ENCODE results near the gene EMC10.

Gene EMC10

GRCh38 chr19:50475101-50475568 is 1.2 kb upstream of the EMC10 start:
- Histone ChIP-seq H3K4me1 (ENCODE audit: insufficient read depth, insufficient read length) (no peaks in the 10 kb centered on the region), H3K9ac (ENCODE audit: insufficient read length, low read depth) (no peak overlapping the region), H3K27me3 (ENCODE audit: insufficient read depth, insufficient read length) (no peaks in the 10 kb centered on the region), H3K36me3 (ENCODE audit: insufficient read depth, insufficient read length, low read length) (no peaks in the 10 kb centered on the region), H3K4me3 (ENCODE audit: insufficient read length, low read depth) (no peak overlapping the region), H3K9me3 (ENCODE audit: insufficient read depth, low read length) (peaks cover 14% of the 10 kb centered on the region; the same call in 1 of the 2 replicates)
- DNase-seq (ENCODE audit: low read depth, low spot score), result no peak
- no peak for TF ChIP-seq YY1 (IDR thresholded peaks at IDR 0.05; ENCODE audit: insufficient read depth, insufficient read length)
- no peak for TF ChIP-seq SUZ12 (IDR thresholded peaks at IDR 0.05; ENCODE audit: extremely low read depth, insufficient read depth, insufficient read length)
- TF ChIP-seq ZNF274 (IDR thresholded peaks at IDR 0.05; ENCODE audit: low read depth, low read length), result no peak

- Histone ChIP-seq H3K4me1 (ENCODE audit: insufficient read depth, insufficient read length) (no peaks in the 10 kb centered on the region), H3K4me3 (ENCODE audit: insufficient read length, low read depth) (no peak overlapping the region), H3K27me3 (ENCODE audit: insufficient read depth, insufficient read length) (no peaks in the 10 kb centered on the region), H3K9ac (ENCODE audit: insufficient read length, low read depth) (no peak overlapping the region), H3K9me3 (ENCODE audit: insufficient read depth, low read length) (peaks cover 14% of the 10 kb centered on the region; the same call in 1 of the 2 replicates), H3K36me3 (ENCODE audit: insufficient read depth, insufficient read length, low read length) (no peaks in the 10 kb centered on the region)
- no peak for TF ChIP-seq ZNF274 (IDR thresholded peaks at IDR 0.05; ENCODE audit: low read depth, low read length)
- TF ChIP-seq YY1 (IDR thresholded peaks at IDR 0.05; ENCODE audit: insufficient read depth, insufficient read length), result no peak
- no peak for TF ChIP-seq SUZ12 (IDR thresholded peaks at IDR 0.05; ENCODE audit: extremely low read depth, insufficient read depth, insufficient read length)
- no peak for DNase-seq (ENCODE audit: low read depth, low spot score)
Measured at GRCh38 chr19:50475736-50476223, 527 bp upstream of the EMC10 start.

- Histone ChIP-seq H3K9ac (ENCODE audit: insufficient read length, low read depth) (no peak overlapping the region), H3K4me1 (ENCODE audit: insufficient read depth, insufficient read length) (peaks cover 7% of the 10 kb centered on the region), H3K4me3 (ENCODE audit: insufficient read length, low read depth) (no peak overlapping the region), H3K9me3 (ENCODE audit: insufficient read depth, low read length) (peaks cover 14% of the 10 kb centered on the region; the same call in 1 of the 2 replicates), H3K27me3 (ENCODE audit: insufficient read depth, insufficient read length) (no peaks in the 10 kb centered on the region), H3K36me3 (ENCODE audit: insufficient read depth, insufficient read length, low read length) (no peaks in the 10 kb centered on the region)
- no peak for DNase-seq (ENCODE audit: low read depth, low spot score)
- TF ChIP-seq YY1 (IDR thresholded peaks at IDR 0.05; ENCODE audit: insufficient read depth, insufficient read length) (no peak), ZNF274 (IDR thresholded peaks at IDR 0.05; ENCODE audit: low read depth, low read length) (no peak), SUZ12 (IDR thresholded peaks at IDR 0.05; ENCODE audit: extremely low read depth, insufficient read depth, insufficient read length) (no peak)
Measured at GRCh38 chr19:50476907-50477238, 566 bp downstream of the EMC10 start.

DNA sequence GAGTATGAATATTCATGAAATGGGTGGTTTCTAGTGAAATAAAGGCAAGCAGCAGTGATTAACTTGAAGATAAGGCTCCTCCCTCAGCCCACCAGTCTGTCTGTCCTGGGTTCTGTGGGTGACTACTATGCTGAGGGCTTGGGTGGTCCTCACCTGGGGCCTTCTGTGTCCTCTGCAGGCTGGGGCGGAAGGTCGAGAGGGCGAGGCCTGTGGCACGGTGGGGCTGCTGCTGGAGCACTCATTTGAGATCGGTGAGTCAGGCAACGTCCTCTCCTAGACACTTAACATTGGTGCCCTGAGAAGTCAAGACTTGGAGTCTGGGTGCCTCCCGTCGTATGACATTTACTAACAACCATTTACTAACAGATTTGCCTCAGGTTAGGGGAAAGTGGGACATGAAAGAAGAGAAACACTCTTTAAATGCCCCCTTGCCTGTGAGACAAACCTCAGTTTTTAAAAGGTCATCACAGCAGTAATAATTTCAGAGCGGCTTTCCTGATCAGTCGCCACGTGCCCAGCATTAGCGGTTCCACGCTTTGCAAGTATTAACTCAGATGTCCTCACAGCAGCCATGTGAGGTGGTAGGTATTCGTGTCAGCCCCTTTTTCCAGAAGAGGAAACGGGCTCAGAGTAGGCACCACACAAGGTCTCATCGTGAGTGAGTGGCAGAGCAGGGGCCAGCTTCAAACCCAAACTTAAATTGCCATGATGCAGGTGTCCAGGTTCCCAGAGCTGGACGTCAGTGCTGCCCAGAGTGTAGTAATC is 1.6 kb downstream of the EMC10 start:
- Histone ChIP-seq H3K27me3 (ENCODE audit: insufficient read depth, insufficient read length) (no peaks in the 10 kb centered on the region), H3K9me3 (ENCODE audit: insufficient read depth, low read length) (peaks cover 14% of the 10 kb centered on the region; the same call in 1 of the 2 replicates), H3K36me3 (ENCODE audit: insufficient read depth, insufficient read length, low read length) (no peaks in the 10 kb centered on the region), H3K4me3 (ENCODE audit: insufficient read length, low read depth) (no peak overlapping the region), H3K9ac (ENCODE audit: insufficient read length, low read depth) (no peak overlapping the region), H3K4me1 (ENCODE audit: insufficient read depth, insufficient read length) (peaks cover 7% of the 10 kb centered on the region)
- DNase-seq (ENCODE audit: low read depth, low spot score), result no peak
- TF ChIP-seq SUZ12 (IDR thresholded peaks at IDR 0.05; ENCODE audit: extremely low read depth, insufficient read depth, insufficient read length) (no peak), ZNF274 (IDR thresholded peaks at IDR 0.05; ENCODE audit: low read depth, low read length) (no peak), YY1 (IDR thresholded peaks at IDR 0.05; ENCODE audit: insufficient read depth, insufficient read length) (no peak)

DNA sequence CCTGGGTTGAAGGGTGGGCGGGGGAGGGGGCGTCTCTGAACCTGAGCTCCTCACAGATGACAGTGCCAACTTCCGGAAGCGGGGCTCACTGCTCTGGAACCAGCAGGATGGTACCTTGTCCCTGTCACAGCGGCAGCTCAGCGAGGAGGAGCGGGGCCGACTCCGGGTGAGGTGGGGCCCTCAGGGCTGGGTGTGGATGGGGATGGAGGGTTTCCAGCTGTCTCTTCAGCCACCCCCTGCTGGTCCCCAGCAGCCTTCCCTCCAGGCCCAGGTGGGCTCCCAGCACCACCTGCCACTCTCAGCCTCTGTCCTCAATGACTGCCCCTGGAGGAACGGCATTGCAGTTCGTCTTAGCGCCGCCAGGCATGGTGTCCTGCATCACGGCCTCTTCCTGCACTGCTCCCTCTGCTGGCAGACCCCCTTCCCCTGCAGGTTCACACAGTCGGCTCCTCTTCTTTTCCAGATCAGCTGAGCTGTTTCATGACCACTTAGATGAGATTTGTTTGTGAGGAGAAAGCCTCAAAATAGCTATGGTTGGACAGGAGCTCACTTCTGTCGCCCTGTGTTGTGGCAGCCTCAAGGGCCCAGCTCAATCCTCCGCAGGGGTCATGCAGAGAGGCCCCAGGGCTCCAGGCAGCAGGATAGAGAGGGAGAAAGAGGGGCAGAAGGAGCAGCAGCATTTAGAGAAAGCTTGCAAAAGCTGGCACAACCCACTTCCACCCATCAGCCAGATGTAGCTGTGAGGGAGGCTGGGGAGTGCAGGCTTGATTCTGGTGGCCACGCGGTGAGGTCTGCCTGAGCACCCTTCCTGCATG is 2.8 kb downstream of the EMC10 start:
- no peaks in the 10 kb centered on the region for H3K27me3 ChIP-seq (ENCODE audit: insufficient read depth, insufficient read length)
- H3K4me1 ChIP-seq (ENCODE audit: insufficient read depth, insufficient read length), result peaks cover 9% of the 10 kb centered on the region
- no peaks in the 10 kb centered on the region for H3K36me3 ChIP-seq (ENCODE audit: insufficient read depth, insufficient read length, low read length)
- no peak for TF ChIP-seq SUZ12 (IDR thresholded peaks at IDR 0.05; ENCODE audit: extremely low read depth, insufficient read depth, insufficient read length)
- TF ChIP-seq YY1 (IDR thresholded peaks at IDR 0.05; ENCODE audit: insufficient read depth, insufficient read length), result no peak
- TF ChIP-seq ZNF274 (IDR thresholded peaks at IDR 0.05; ENCODE audit: low read depth, low read length), result no peak
- DNase-seq (ENCODE audit: low read depth, low spot score), result peak; percentile 40
- peaks cover 14% of the 10 kb centered on the region; the same call in 1 of the 2 replicates for H3K9me3 ChIP-seq (ENCODE audit: insufficient read depth, low read length)
- no peak overlapping the region for H3K4me3 ChIP-seq (ENCODE audit: insufficient read length, low read depth)
- H3K9ac ChIP-seq (ENCODE audit: insufficient read length, low read depth), result no peak overlapping the region

- no peaks in the 10 kb centered on the region for H3K27me3 ChIP-seq (ENCODE audit: insufficient read depth, insufficient read length)
- no peak for TF ChIP-seq SUZ12 (IDR thresholded peaks at IDR 0.05; ENCODE audit: extremely low read depth, insufficient read depth, insufficient read length)
- TF ChIP-seq ZNF274 (IDR thresholded peaks at IDR 0.05; ENCODE audit: low read depth, low read length), result no peak
- no peak for TF ChIP-seq YY1 (IDR thresholded peaks at IDR 0.05; ENCODE audit: insufficient read depth, insufficient read length)
- H3K36me3 ChIP-seq (ENCODE audit: insufficient read depth, insufficient read length, low read length), result no peaks in the 10 kb centered on the region
- peaks cover 9% of the 10 kb centered on the region for H3K4me1 ChIP-seq (ENCODE audit: insufficient read depth, insufficient read length)
- H3K9me3 ChIP-seq (ENCODE audit: insufficient read depth, low read length), result peaks cover 16% of the 10 kb centered on the region; the same call in 1 of the 2 replicates
- DNase-seq (ENCODE audit: low read depth, low spot score), result no peak
- no peak overlapping the region for H3K4me3 ChIP-seq (ENCODE audit: insufficient read length, low read depth)
- no peak overlapping the region for H3K9ac ChIP-seq (ENCODE audit: insufficient read length, low read depth)
Measured at GRCh38 chr19:50479761-50480251, 3.5 kb downstream of the EMC10 start.
